Esophagus (tissue), 2 donors: Measurements from ENCODE around the gene ZDBF2. TPM values are rescaled to one million over a fixed set of nuclear protein-coding genes. Genes with fewer than 3 reads are reported as not detected.
"Not testable (repeated sequence)": the region's sequence is repeated elsewhere in the genome, so short reads cannot be mapped to it uniquely, and the experiment has no call there.

Experiments used
- H3K27ac ChIP-seq, 2 donors: one replicate each; pipeline ENCODE4 v1.5.1; 2013; ENCODE audit warnings: low read depth in 2 of 2, mild to moderate bottlenecking in 2 of 2, inconsistent platforms in 1 of 2, low read length in 1 of 2, moderate library complexity in 1 of 2
- H3K27me3 ChIP-seq, 2 donors: one replicate each; pipeline ENCODE4 v1.6.1; 2013; ENCODE audit warnings: low read length in 2 of 2, control low read depth in 1 of 2, mild to moderate bottlenecking in 1 of 2; ENCODE audit not compliant: insufficient read depth in 2 of 2, control insufficient read depth in 1 of 2
- H3K36me3 ChIP-seq, 2 donors: one replicate each; pipeline ENCODE4 v1.6.1; 2013; ENCODE audit warnings: low read length in 1 of 2; ENCODE audit not compliant: control insufficient read depth in 2 of 2, insufficient read depth in 2 of 2
- H3K4me1 ChIP-seq, 2 donors: one replicate each; pipeline ENCODE4 v1.6.1; 2013; ENCODE audit warnings: low read length in 1 of 2; ENCODE audit not compliant: control insufficient read depth in 2 of 2, insufficient read depth in 2 of 2
- H3K4me3 ChIP-seq, 2 donors: one replicate each; pipeline ENCODE4 v1.5.1; 2013; ENCODE audit warnings: low read length in 2 of 2, mild to moderate bottlenecking in 2 of 2, low read depth in 1 of 2, moderate library complexity in 1 of 2
- H3K9me3 ChIP-seq, 2 donors: one replicate each; pipeline ENCODE4 v1.6.1; 2013; ENCODE audit warnings: mild to moderate bottlenecking in 2 of 2, low read depth in 1 of 2, low read length in 1 of 2, moderate library complexity in 1 of 2; ENCODE audit not compliant: control insufficient read depth in 2 of 2, insufficient read depth in 1 of 2
- WGBS, 2 donors: extraction: QIAGEN DNeasy Blood & Tissue Kit; methylation state at CpG; one replicate each; pipeline ENCODE4 v1.1.7; 2013; 5-methylcytosine and 5-hydroxymethylcytosine counted together
- polyA plus RNA-seq, 2 donors: library from polyadenylated mRNA; stranded (reverse); fragments of 200-250 nt; gene quantifications; one replicate each; pipeline ENCODE4 v1.2.3, GENCODE V29; 2013
- donor health status: healthy with polysubstance abuse.
- donor health status: Bipolar disorder and iron deficiency.

The ZDBF2 gene
- polyA plus RNA-seq, result under 1 TPM; 0.61 to 0.88 TPM

- WGBS, 2 donors, result 2% methylated on average over 70 to 104 of the region's 104 CpGs
- Histone ChIP-seq H3K36me3 (no peaks in the 10 kb centered on the region), H3K27me3 (peaks cover 0 to 3% of the 10 kb centered on the region in 2 donors), H3K9me3 (no peaks in the 10 kb centered on the region), H3K27ac (peak within 1 kb of the TSS; percentile 20 to 55), H3K4me1 (peaks cover 0 to 3% of the 10 kb centered on the region in 2 donors), H3K4me3 (peak within 1 kb of the TSS; percentile 56 to 78)
Observed at GRCh38 chr2:206274434-206275311, at the start of gene ZDBF2. Gene ZDBF2, plus strand, starts transcription at chr2:206274663. Its CDS starts 7,187 bp downstream, at chr2:206281850.

DNA sequence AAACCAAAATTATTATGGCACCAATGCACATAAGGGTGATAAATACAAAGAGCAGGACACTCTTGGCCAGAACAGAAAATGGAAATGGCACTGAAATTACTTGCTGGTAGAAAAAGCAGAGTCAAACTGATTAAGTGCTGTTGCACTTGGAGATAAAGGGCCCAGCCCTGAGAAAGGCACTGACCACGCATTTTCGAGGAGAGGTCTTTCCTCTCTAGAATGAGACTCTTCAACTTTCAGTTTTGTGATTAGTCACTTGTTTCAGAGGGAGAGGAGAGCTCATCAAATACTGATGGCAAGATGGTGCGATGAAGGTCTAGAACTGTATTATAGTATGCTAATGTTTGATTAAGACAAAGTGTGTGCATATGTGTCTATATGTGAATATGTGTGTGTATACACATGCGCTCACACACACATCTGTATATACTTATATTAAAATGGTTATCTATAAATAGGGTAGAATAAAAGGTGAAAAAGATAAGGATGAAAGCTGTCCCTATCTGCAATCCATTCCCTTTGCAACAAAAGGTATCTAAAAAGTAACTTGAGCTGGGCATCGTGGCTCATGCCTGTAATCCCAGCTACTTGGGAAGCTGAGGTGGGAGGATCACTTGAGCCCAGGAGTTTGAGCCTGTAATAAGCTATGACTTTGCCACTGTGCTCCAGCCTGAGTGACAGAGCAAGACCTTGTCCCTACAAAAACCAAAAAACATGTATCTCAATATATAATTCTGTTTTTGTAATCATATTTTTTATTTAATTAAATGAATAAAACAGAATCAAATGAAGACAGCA lies 48.8 kb upstream of the ZDBF2 start:
- 74 to 81% methylated on average over 5 of the region's 5 CpGs for WGBS, 2 donors
- H3K27me3 ChIP-seq, result no peaks in the 10 kb centered on the region
- peaks cover 0 to under 1% of the 10 kb centered on the region in 2 donors for H3K9me3 ChIP-seq
- H3K4me3 ChIP-seq, result no peak overlapping the region
- H3K4me1 ChIP-seq, result no peaks in the 10 kb centered on the region
- H3K36me3 ChIP-seq, result no peaks in the 10 kb centered on the region
- no peak overlapping the region for H3K27ac ChIP-seq

GRCh38 chr2:206228636-206229035 lies 45.8 kb upstream of the ZDBF2 start:
- H3K27ac ChIP-seq, H3K4me1 ChIP-seq, H3K36me3 ChIP-seq, H3K9me3 ChIP-seq, H3K4me3 ChIP-seq, H3K27me3 ChIP-seq: not testable (repeated sequence)
- WGBS, 2 donors, result 84 to 87% methylated on average over 9 of the region's 9 CpGs

GRCh38 chr2:206229642-206230041 lies 44.8 kb upstream of the ZDBF2 start:
- H3K27me3 ChIP-seq, result no peaks in the 10 kb centered on the region
- H3K27ac ChIP-seq, result peak overlapping the region; percentile 67 to 94
- H3K4me3 ChIP-seq, result no peak overlapping the region
- H3K36me3 ChIP-seq, result no peaks in the 10 kb centered on the region
- H3K9me3 ChIP-seq, result no peaks in the 10 kb centered on the region
- H3K4me1 ChIP-seq, result no peaks in the 10 kb centered on the region

DNA sequence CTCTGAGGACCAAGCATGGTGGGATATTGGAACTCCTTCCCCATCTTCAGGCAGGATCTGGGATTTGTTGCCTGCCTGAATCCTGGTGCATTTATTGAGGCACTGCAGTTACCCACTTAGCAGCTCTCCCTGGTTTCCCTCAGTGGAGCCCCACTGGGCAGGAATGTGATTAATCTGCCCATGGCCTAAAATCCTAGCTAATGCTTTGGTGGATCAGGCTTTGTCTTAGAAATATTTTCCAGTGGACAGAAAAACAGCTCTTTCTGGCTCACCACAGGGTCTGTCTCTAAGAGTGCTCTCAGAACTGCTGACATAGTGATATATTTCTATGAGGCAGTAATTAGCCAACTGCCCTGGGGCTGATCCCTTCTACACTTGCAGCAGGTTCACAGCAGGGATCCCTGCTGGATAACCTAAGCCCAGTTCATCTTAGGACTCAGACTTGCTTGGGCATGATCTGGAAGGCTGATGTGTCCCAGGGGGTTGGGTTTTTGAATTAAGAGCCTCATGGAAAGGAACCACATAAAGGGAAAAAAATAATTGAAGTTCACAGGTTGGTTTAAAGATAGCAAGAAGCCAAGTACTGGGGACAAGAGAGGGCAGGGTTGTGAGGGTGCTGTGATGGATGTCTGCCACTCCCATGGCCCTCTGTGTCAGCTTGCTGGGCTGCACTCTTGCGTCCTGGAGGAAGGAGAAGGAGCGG lies 44.3 kb upstream of the ZDBF2 start:
- Histone ChIP-seq H3K4me1 (no peaks in the 10 kb centered on the region), H3K4me3 (no peak overlapping the region)
- 41 to 50% methylated on average over 2 of the region's 2 CpGs for WGBS, 2 donors

DNA sequence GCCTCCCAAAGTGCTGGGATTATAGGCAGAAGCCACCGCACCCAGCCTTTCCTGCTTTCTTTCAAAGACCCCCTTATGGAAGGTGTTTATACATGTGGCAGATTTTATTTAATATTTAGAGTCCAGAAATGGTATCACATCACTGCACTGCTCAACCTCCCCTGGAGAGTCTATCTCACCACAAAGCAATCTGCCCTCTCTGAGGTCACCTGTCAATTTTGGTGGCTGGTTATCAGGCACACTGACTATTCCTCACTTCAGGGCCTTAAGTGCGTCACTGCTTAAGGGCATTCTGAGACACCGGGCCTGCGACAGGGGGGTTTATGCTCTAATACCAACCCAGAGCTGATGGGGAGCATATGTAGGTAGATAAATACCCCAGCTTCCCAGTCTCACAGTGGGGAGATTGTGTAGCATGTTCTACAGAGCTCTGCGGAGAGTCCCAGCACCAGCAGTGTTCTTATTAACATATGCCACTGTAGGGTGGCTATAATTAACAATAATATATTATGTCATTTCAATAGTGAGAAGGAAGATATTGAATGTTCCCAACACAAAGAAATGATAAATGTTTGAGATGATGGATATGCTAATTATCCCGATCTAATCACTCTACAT lies 42.7 kb upstream of the ZDBF2 start:
- Histone ChIP-seq H3K4me1 (no peaks in the 10 kb centered on the region), H3K27me3 (no peaks in the 10 kb centered on the region), H3K4me3 (no peak overlapping the region), H3K9me3 (no peaks in the 10 kb centered on the region), H3K36me3 (no peaks in the 10 kb centered on the region), H3K27ac (no peak overlapping the region)
- 86 to 92% methylated on average over 6 of the region's 6 CpGs for WGBS, 2 donors

More for the DNA sequence above, 44.3 kb upstream of the ZDBF2 start:
- Histone ChIP-seq H3K36me3 (no peaks in the 10 kb centered on the region), H3K27ac (peak overlapping the region; percentile 89 to 94), H3K27me3 (no peaks in the 10 kb centered on the region), H3K9me3 (no peaks in the 10 kb centered on the region)

GRCh38 chr2:206232287-206233035 lies 42.0 kb upstream of the ZDBF2 start:
- Histone ChIP-seq H3K9me3 (no peaks in the 10 kb centered on the region), H3K27ac (no peak overlapping the region), H3K4me3 (no peak overlapping the region), H3K27me3 (no peaks in the 10 kb centered on the region), H3K4me1 (no peaks in the 10 kb centered on the region), H3K36me3 (no peaks in the 10 kb centered on the region)
- 45 to 55% methylated on average over 7 of the region's 7 CpGs for WGBS, 2 donors

DNA sequence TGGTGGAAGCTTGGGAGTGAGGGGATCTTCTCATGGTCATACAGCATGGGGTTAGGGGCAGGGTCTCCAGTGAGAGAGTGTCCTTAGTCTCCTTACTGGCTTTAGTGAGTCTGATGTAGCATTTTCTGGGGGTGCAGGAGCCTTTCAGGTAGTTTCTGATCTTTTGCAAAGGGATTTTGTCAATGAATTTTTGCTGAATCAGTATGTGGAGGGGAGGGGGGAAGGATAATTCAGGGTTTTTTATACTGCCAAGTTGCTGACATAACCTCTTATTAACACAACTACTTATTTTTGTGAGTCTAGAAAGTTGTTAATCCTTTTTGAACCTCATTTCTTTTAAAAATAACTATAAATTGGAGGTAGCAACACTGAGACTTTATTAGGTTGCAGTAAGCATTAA lies 35.3 kb upstream of the ZDBF2 start:
- Histone ChIP-seq H3K9me3 (no peaks in the 10 kb centered on the region), H3K27ac (no peak overlapping the region), H3K4me3 (no peak overlapping the region), H3K27me3 (no peaks in the 10 kb centered on the region), H3K4me1 (no peaks in the 10 kb centered on the region), H3K36me3 (no peaks in the 10 kb centered on the region)
